HepG2 (cell line): ENCODE results near the gene MRPL34. TPM values are rescaled to one million over a fixed set of nuclear protein-coding genes. Genes with fewer than 3 reads are reported as not detected.

Experiments
- BORCS8-MEF2B ChIP-seq: sonication (generic); formaldehyde crosslinking; IDR thresholded peaks from 2 replicates; pipeline ENCODE4 v1.8.0; 2022; ENCODE audit warnings: mild to moderate bottlenecking, missing genetic modification reagents
- HMGXB3 ChIP-seq: sonication (generic); formaldehyde crosslinking; IDR thresholded peaks from 2 replicates; pipeline ENCODE4 v1.4.0; 2020; ENCODE audit warnings: missing genetic modification reagents, borderline replicate concordance
- JARID2 ChIP-seq: sonication (generic); formaldehyde crosslinking; IDR thresholded peaks from 2 replicates; pipeline ENCODE4 v1.8.1; 2023; ENCODE audit warnings: missing genetic modification reagents, inconsistent platforms; ENCODE audit not compliant: insufficient replicate concordance
- KAT8 ChIP-seq: IDR thresholded peaks from 2 replicates; pipeline ENCODE4 v1.6.1; 2016; ENCODE audit warnings: missing genetic modification reagents, missing compliant biosample characterization
- KDM4B ChIP-seq: sonication (generic); formaldehyde crosslinking; IDR thresholded peaks from 2 replicates; pipeline ENCODE4 v1.4.0; 2020; ENCODE audit warnings: missing genetic modification reagents
- KDM5A ChIP-seq: fragments of 200-600 bp; sonication (generic); IDR thresholded peaks from 2 replicates; pipeline ENCODE4 v1.7.0; 2018; ENCODE audit warnings: antibody characterized with exemption, mild to moderate bottlenecking, low read length, borderline replicate concordance
- MED1 ChIP-seq: sonication (generic); formaldehyde crosslinking; IDR thresholded peaks from 2 replicates; pipeline ENCODE4 v1.4.0; 2020; ENCODE audit warnings: missing genetic modification reagents
- MTA1 ChIP-seq: sonication (generic); formaldehyde crosslinking; IDR thresholded peaks from 2 replicates; pipeline ENCODE4 v1.4.0; 2020; ENCODE audit warnings: missing genetic modification reagents, mild to moderate bottlenecking, borderline replicate concordance
- NAIF1 ChIP-seq: sonication (generic); formaldehyde crosslinking; IDR thresholded peaks from 2 replicates; pipeline ENCODE4 v1.5.0; 2020; ENCODE audit warnings: mild to moderate bottlenecking, missing genetic modification reagents, borderline replicate concordance
- NKX3-1 ChIP-seq: sonication (generic); formaldehyde crosslinking; IDR thresholded peaks from 2 replicates; pipeline ENCODE4 v1.5.0; 2020; ENCODE audit warnings: missing genetic modification reagents
- NR2F2 ChIP-seq: IDR thresholded peaks from 2 replicates; pipeline ENCODE4 v1.6.1; 2012; ENCODE audit warnings: low read depth, inconsistent platforms, borderline replicate concordance
- SP2 ChIP-seq: sonication (generic); formaldehyde crosslinking; IDR thresholded peaks from 2 replicates; pipeline ENCODE4 v1.5.1; 2020; ENCODE audit warnings: mild to moderate bottlenecking, missing genetic modification reagents
- TEAD2 ChIP-seq: sonication (generic); formaldehyde crosslinking; IDR thresholded peaks from 2 replicates; pipeline ENCODE4 v1.9.0; 2021; ENCODE audit warnings: missing genetic modification reagents
- ZEB1 ChIP-seq: IDR thresholded peaks from 2 replicates; pipeline ENCODE4 v1.6.1; 2012; ENCODE audit warnings: mild to moderate bottlenecking, low read depth, inconsistent platforms; ENCODE audit not compliant: insufficient replicate concordance
- ZFP41 ChIP-seq: sonication (generic); formaldehyde crosslinking; IDR thresholded peaks from 2 replicates; pipeline ENCODE4 v1.4.0; 2020; ENCODE audit warnings: mild to moderate bottlenecking, missing genetic modification reagents, borderline replicate concordance
- ZNF280B ChIP-seq: sonication (generic); formaldehyde crosslinking; IDR thresholded peaks from 2 replicates; pipeline ENCODE4 v1.5.0; 2020; ENCODE audit warnings: missing genetic modification reagents, mild to moderate bottlenecking, borderline replicate concordance
- ZNF317 ChIP-seq: sonication (generic); formaldehyde crosslinking; IDR thresholded peaks from 2 replicates; pipeline ENCODE4 v1.5.0; 2020; ENCODE audit warnings: mild to moderate bottlenecking, missing genetic modification reagents
- ZNF543 ChIP-seq: sonication (generic); formaldehyde crosslinking; IDR thresholded peaks from 2 replicates; pipeline ENCODE4 v1.4.0; 2020; ENCODE audit warnings: mild to moderate bottlenecking, missing genetic modification reagents
- ZNF556 ChIP-seq: sonication (generic); formaldehyde crosslinking; IDR thresholded peaks from 2 replicates; pipeline ENCODE4 v1.4.0; 2020; ENCODE audit warnings: mild to moderate bottlenecking, missing genetic modification reagents, borderline replicate concordance
- ZNF619 ChIP-seq: sonication (generic); formaldehyde crosslinking; IDR thresholded peaks from 2 replicates; pipeline ENCODE4 v1.4.0; 2020; ENCODE audit warnings: mild to moderate bottlenecking, missing genetic modification reagents
- ZNF660 ChIP-seq: sonication (generic); formaldehyde crosslinking; IDR thresholded peaks from 2 replicates; pipeline ENCODE4 v1.5.1; 2020; ENCODE audit warnings: mild to moderate bottlenecking, low read depth, missing genetic modification reagents, borderline replicate concordance
- ZNF792 ChIP-seq: IDR thresholded peaks from 2 replicates; pipeline ENCODE4 v1.6.1; 2016
- ZSCAN9 ChIP-seq: IDR thresholded peaks from 2 replicates; pipeline ENCODE4 v1.6.1; 2016; ENCODE audit warnings: borderline replicate concordance
- polyA plus RNA-seq, 8 experiments: library from polyadenylated mRNA; depleted of rRNA in 3 of 8; stranded (reverse) in 7 of 8; unstranded in 1 of 8; fragments of >200 nt; fragmentation: Illumina TruSeq in 4 of 8; extraction: Trizol in 4 of 8; gene quantifications; 2 replicates each; pipeline versions ENCODE4 v1.2.1 to v1.2.3, GENCODE V29; 2011 to 2016; ENCODE audit warnings: low read depth in 4 of 8, missing spikeins in 1 of 8, mixed read lengths in 1 of 8; ENCODE audit not compliant: insufficient read depth in 1 of 8
- total RNA-seq, 5 experiments: library from RNA; depleted of rRNA; stranded (reverse); fragments of >200 nt; fragmentation: Illumina TruSeq; extraction: Trizol; gene quantifications; 2 replicates each; pipeline ENCODE4 v1.2.3, GENCODE V29; 2016; ENCODE audit warnings: low read depth in 1 of 5

Gene MRPL34
- total and polyA plus RNA-seq, 2 of the 13 experiments (the other 11 are each of a cell fraction or from before 2014, with no cell fraction given): 74.0 to 77.3 TPM

- TF ChIP-seq ZNF280B (CRISPR knock-in tag) (0 out of 2 replicates have a peak, but pooled peaks have one; percentile 45), ZFP41 (CRISPR knock-in tag) (no peak), NR2F2 (peak; percentile 15; the same call in 1 of the 2 replicates), BORCS8-MEF2B (CRISPR knock-in tag) (no peak), ZNF660 (CRISPR knock-in tag) (no peak), NKX3-1 (CRISPR knock-in tag) (no peak), ZEB1 (no peak), KAT8 (CRISPR knock-in tag) (peak; percentile 94), HMGXB3 (peak; percentile 99), KDM4B (CRISPR knock-in tag) (no peak), MTA1 (CRISPR knock-in tag) (no peak), SP2 (CRISPR knock-in tag) (peak; percentile 83), ZNF317 (CRISPR knock-in tag) (no peak), KDM5A (peak; percentile 97), ZNF619 (no peak), MED1 (no peak), ZSCAN9 (peak; percentile 72), TEAD2 (no peak), NAIF1 (CRISPR knock-in tag) (no peak), ZNF792 (CRISPR knock-in tag) (peak; percentile 73; the same call in 1 of the 2 replicates), ZNF556 (CRISPR knock-in tag) (peak; percentile 42; the same call in 1 of the 2 replicates), JARID2 (CRISPR knock-in tag) (no peak), ZNF543 (no peak)
Observed at GRCh38 chr19:17266975-17267788, 38.5 kb upstream of the MRPL34 start, which contains the start of gene BABAM1 (continued).
